Superior temporal gyrus (tissue), 1 donor: ENCODE measurements around the gene PRSS56.

Experiments used
- DNase-seq: peaks from one replicate; pipeline ENCODE4 v3.0.0-alpha.2; 2016; ENCODE audit errors: extremely low spot score

PRSS56 gene

GRCh38 chr2:232519581-232520438 is at the start of gene PRSS56:
Gene PRSS56 (plus strand): TSS chr2:232520388. CDS start chr2:232520599, 211 bp downstream.
- no peak for DNase-seq

GRCh38 chr2:232473467-232473890 is 46.7 kb upstream of the PRSS56 start:
- DNase-seq = no peak

GRCh38 chr2:232476045-232476444 is 44.1 kb upstream of the PRSS56 start:
- no peak for DNase-seq

- no peak for DNase-seq
Observed at GRCh38 chr2:232476791-232477190, 43.4 kb upstream of the PRSS56 start.

- DNase-seq = no peak
Observed at GRCh38 chr2:232477751-232478510, 42.3 kb upstream of the PRSS56 start.

GRCh38 chr2:232478571-232479340 is 41.4 kb upstream of the PRSS56 start:
- DNase-seq = no peak

- no peak for DNase-seq
Observed at GRCh38 chr2:232479341-232480200, 40.6 kb upstream of the PRSS56 start.

- no peak for DNase-seq
Observed at GRCh38 chr2:232480201-232481190, 39.7 kb upstream of the PRSS56 start.

- DNase-seq = no peak
Observed at GRCh38 chr2:232481322-232482140, 38.7 kb upstream of the PRSS56 start.

- no peak for DNase-seq
Observed at GRCh38 chr2:232482301-232483238, 37.6 kb upstream of the PRSS56 start.

- no peak for DNase-seq
Observed at GRCh38 chr2:232483311-232483922, 36.8 kb upstream of the PRSS56 start.

- DNase-seq = no peak
Observed at GRCh38 chr2:232483923-232484627, 36.1 kb upstream of the PRSS56 start.

GRCh38 chr2:232484628-232485347 is 35.4 kb upstream of the PRSS56 start:
- DNase-seq = no peak

GRCh38 chr2:232485348-232485756 is 34.8 kb upstream of the PRSS56 start:
- DNase-seq = no peak

GRCh38 chr2:232485757-232486557 is 34.2 kb upstream of the PRSS56 start:
- DNase-seq = no peak
